Thoracic aorta (tissue), 2 donors: ENCODE results near the gene FBP1. TPM values are rescaled to one million over a fixed set of nuclear protein-coding genes. Genes with fewer than 3 reads are reported as not detected.

Source experiments
- ATAC-seq: fragments of 150-250 bp; one replicate; pipeline ENCODE4 v1.8.0; 2017; ENCODE audit warnings: low read depth; ENCODE audit not compliant: insufficient number of reproducible peaks, low FRiP score
- DNase-seq: peaks from one replicate; pipeline ENCODE4 v3.0.0-alpha.2; 2020; ENCODE audit warnings: low spot score
- H3K27ac ChIP-seq, 2 donors: fragments of 200-600 bp; sonication (generic); 1 replicate in 1 of 2; 2 replicates in 1 of 2; pipeline ENCODE4 v1.5.1; 2016; ENCODE audit warnings: mild to moderate bottlenecking in 2 of 2, moderate library complexity in 2 of 2
- H3K27me3 ChIP-seq: fragments of 200-600 bp; sonication (generic); replicated peaks from 2 replicates; pipeline ENCODE4 v1.6.0; 2016; ENCODE audit warnings: mild to moderate bottlenecking; ENCODE audit not compliant: insufficient read depth
- H3K36me3 ChIP-seq: fragments of 200-600 bp; sonication (generic); one replicate; pipeline ENCODE4 v1.5.1; 2016
- H3K4me1 ChIP-seq, 2 donors: fragments of 200-600 bp; sonication (generic); 1 replicate in 1 of 2; 2 replicates in 1 of 2; pipeline versions ENCODE4 v1.5.1 to v1.6.0; 2016; ENCODE audit warnings: low read depth in 2 of 2, mild to moderate bottlenecking in 1 of 2; ENCODE audit not compliant: control insufficient read depth in 1 of 2
- H3K4me3 ChIP-seq: fragments of 200-600 bp; sonication (generic); 2 replicates; pipeline ENCODE4 v1.5.1; 2016; ENCODE audit warnings: mild to moderate bottlenecking
- H3K9me3 ChIP-seq: fragments of 200-600 bp; sonication (generic); 2 replicates; pipeline ENCODE4 v1.5.1; 2016
- total RNA-seq, 2 donors: library from RNA; depleted of rRNA; stranded (reverse); fragments of >200 nt; gene quantifications; one replicate each; pipeline versions ENCODE4 v1.1.0 to v1.2.3, GENCODE V29; 2016
- TF ChIP-seq, protein P1 (sequence below): fragments of 200-600 bp; sonication (generic); IDR thresholded peaks from one replicate; pipeline ENCODE4 v1.5.1; 2019; ENCODE audit warnings: antibody characterized with exemption

FBP1 gene
- total RNA-seq, 2 donors from 2014 or later: 3.8 to 6.6 TPM

DNA sequence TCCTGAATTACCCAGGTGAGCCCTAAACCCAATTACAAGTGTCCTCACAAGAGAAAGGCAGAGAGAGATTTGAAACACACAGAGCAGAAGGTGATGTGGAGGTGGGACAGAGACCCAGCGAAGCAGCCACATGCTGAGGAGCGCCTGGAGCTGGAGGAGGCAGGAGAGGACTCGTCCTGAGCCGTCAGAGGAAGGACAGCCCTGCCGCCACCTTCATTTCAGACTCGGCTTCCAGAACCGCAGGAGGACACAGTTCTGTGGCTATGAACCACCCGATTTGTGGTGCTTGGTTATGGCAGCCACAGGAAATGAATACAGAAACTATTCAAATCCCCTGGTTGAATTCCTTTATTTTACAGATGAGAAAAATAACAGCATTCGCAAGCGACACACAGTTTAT lies 16.4 kb upstream of the FBP1 start:
- no peak overlapping the region for H3K27ac ChIP-seq
- TF ChIP-seq, protein P1, sequence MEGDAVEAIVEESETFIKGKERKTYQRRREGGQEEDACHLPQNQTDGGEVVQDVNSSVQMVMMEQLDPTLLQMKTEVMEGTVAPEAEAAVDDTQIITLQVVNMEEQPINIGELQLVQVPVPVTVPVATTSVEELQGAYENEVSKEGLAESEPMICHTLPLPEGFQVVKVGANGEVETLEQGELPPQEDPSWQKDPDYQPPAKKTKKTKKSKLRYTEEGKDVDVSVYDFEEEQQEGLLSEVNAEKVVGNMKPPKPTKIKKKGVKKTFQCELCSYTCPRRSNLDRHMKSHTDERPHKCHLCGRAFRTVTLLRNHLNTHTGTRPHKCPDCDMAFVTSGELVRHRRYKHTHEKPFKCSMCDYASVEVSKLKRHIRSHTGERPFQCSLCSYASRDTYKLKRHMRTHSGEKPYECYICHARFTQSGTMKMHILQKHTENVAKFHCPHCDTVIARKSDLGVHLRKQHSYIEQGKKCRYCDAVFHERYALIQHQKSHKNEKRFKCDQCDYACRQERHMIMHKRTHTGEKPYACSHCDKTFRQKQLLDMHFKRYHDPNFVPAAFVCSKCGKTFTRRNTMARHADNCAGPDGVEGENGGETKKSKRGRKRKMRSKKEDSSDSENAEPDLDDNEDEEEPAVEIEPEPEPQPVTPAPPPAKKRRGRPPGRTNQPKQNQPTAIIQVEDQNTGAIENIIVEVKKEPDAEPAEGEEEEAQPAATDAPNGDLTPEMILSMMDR: no peak

DNA sequence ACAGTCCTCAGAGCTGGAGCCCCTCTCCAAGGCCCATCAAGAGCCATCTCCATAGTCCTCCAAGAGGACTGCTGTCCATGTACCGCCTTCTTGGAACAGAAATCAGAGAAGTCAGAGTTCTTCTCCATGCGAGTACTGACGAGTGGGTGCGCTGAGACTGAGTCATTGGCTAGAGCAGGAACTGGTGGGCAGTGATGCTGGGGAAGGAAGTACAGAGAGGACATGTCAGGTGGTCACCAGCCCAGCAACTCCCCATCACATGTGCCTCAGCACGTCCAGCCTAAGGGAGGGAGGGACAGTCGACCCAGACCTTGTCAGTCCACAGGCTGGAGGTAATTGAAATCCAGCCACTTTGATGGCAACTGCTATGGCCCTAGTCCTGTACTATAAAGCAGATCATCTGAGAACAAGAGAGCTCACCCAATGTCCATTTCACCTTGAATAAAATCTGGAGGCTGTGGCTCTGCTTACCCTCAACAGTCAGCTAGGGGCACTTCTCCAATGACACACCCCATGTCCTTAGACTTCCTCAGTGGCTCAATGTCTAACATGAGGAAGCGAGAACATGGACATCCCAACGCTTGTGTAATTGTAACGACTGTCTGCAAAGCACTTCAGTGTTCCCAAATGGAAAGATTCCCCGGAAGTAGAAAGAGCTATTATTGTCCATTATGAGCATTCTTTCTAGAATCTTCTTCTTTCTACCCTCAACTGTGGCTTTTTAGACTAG lies 15.0 kb upstream of the FBP1 start:
- Histone ChIP-seq H3K9me3 (no peaks in the 10 kb centered on the region), H3K4me1 (peaks cover 0 to 2% of the 10 kb centered on the region in 2 donors), H3K4me3 (no peak overlapping the region), H3K27ac (peak overlapping the region in 1 of 2 donors; percentile 2), H3K27me3 (no peaks in the 10 kb centered on the region), H3K36me3 (no peaks in the 10 kb centered on the region)
- DNase-seq (no peak), ATAC-seq (no peak)
- TF ChIP-seq, protein P1: no peak

More for the DNA sequence above, 16.4 kb upstream of the FBP1 start:
- Histone ChIP-seq H3K36me3 (no peaks in the 10 kb centered on the region), H3K9me3 (no peaks in the 10 kb centered on the region), H3K4me1 (peaks cover 0 to 2% of the 10 kb centered on the region in 2 donors), H3K4me3 (peak overlapping the region; percentile 56), H3K27me3 (no peaks in the 10 kb centered on the region)
- no peak for ATAC-seq
- DNase-seq: no peak

DNA sequence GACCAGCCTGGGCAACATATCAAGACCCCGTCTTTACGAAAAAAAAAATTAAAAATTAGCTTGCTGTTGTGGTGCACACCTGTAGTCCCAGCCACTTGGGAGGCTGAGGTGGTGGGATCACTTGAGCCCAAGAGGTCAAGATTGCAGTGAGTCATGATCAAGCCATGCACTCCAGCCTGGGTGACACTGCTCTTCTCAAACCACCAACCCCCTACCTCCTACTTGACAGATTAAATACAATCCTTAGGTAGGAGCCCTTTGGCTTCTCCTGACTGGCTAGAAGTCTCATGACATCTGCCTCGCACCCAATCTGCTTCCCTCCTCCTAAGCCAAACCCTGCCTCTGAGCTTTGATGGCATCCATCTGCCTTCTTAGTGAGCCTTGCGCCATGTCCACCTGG lies 11.6 kb upstream of the FBP1 start:
- H3K4me3 ChIP-seq: no peak overlapping the region
- H3K36me3 ChIP-seq: no peaks in the 10 kb centered on the region
- H3K27me3 ChIP-seq: no peaks in the 10 kb centered on the region
- H3K27ac ChIP-seq: no peak overlapping the region
- peaks cover 0 to 3% of the 10 kb centered on the region in 2 donors for H3K4me1 ChIP-seq
- TF ChIP-seq, protein P1: no peak
- no peaks in the 10 kb centered on the region for H3K9me3 ChIP-seq
- DNase-seq (no peak), ATAC-seq (no peak)

DNA sequence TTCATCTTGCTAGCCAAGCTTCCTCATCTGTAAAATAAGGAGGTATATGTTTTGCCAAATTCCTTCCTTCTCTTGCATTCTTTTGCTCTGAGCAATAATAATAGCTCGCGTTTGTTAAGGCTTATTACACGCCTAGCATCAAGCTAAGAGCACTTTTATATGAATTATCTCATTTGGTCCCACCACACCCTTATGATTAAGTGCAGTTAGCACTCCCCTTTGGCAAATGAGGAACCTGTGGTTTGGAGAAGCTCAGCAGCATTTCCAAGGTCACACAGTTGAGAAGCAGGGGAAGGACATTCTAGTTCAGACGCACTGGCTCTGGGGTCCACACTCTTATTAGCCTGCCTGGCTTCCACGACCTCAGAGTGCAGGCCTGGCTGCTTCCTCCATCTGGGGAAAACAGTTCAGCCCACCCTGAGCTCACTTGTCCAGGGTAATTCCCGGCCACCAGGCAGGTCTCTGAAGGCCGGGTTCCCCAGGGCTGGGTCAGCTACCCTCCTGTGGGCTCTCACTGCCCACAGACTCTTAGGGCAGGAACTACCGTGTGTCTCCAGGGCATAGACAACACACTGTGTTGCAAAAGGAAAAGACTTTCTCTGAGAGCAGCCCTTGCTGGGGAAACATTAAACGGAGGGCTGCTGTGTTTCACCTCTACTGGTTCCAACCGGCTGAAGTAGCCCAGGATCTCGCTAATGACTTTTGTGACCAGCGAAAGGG lies 9.9 kb upstream of the FBP1 start:
- no peak for DNase-seq
- TF ChIP-seq, protein P1: no peak
- no peaks in the 10 kb centered on the region for H3K27me3 ChIP-seq
- no peaks in the 10 kb centered on the region for H3K36me3 ChIP-seq
- peak; percentile 29 for ATAC-seq
- peaks cover 3 to 5% of the 10 kb centered on the region in 2 donors for H3K4me1 ChIP-seq
- H3K9me3 ChIP-seq: no peaks in the 10 kb centered on the region
- H3K4me3 ChIP-seq: no peak overlapping the region
- H3K27ac ChIP-seq: peak overlapping the region in 1 of 2 donors; percentile 17

DNA sequence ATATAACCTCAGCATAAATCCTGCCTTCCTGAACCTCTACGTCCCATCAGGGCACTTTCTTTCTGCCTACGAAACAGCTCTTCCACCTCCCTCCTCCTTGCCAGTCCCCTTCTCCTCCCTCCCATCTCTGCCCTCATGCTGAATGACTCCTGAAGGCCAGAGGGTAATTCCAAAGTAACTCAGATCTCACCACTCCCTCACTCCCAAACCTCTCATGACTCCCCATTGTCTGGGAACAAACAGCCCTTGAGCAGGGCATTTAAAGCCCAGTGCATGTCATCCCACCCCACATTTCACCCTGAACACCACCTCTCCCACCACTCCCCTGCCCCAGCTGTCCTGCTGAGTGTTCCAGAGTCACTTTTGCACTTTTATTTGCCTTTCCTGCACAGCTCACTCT lies 8.9 kb upstream of the FBP1 start:
- H3K27ac ChIP-seq: no peak overlapping the region
- no peaks in the 10 kb centered on the region for H3K9me3 ChIP-seq
- TF ChIP-seq, protein P1: no peak
- DNase-seq (no peak), ATAC-seq (no peak)
- H3K36me3 ChIP-seq: no peaks in the 10 kb centered on the region
- no peak overlapping the region for H3K4me3 ChIP-seq
- H3K4me1 ChIP-seq: peaks cover 3 to 5% of the 10 kb centered on the region in 2 donors
- no peaks in the 10 kb centered on the region for H3K27me3 ChIP-seq
